Endothelial cell of umbilical vein (primary cell): Measurements from ENCODE around the gene NPPC. TPM values are rescaled to one million over a fixed set of nuclear protein-coding genes. Genes with fewer than 3 reads are reported as not detected.

Source experiments
- BruUV-seq: library from RNA; stranded (reverse); fragments of 400-500 nt; replicated peaks from 2 replicates; lab custom pipeline; 2021; lab: Mats Ljungman, UMichigan
- CTCF ChIA-PET: fragments of 300-600, 350-600 bp; sonication (Branson Sonifier 250); formaldehyde crosslinking; loops from one replicate; lab custom pipeline; 2021; ENCODE audit warnings: antibody characterized with exemption, inconsistent platforms; lab: Charles Lee
- POLR2A ChIA-PET: fragments of 300-600, 350-600 bp; sonication (Branson Sonifier 250); formaldehyde crosslinking; loops from one replicate; lab custom pipeline; 2021; ENCODE audit warnings: antibody characterized with exemption, inconsistent platforms; lab: Charles Lee
- DNase-seq: peaks from one replicate; pipeline ENCODE4 v3.0.0-alpha.2; 2011; ENCODE audit warnings: low read depth, low spot score
- FAIRE-seq: peaks from 2 replicates; lab custom pipeline; 2011; peaks lifted over from hg19 to GRCh38; lab: Jason Lieb, UNC
- H2AFZ ChIP-seq: 2 replicates; pipeline ENCODE4 v1.6.0; 2012; ENCODE audit warnings: low read depth, low read length, control low read depth, inconsistent platforms
- H3K27ac ChIP-seq: 2 replicates; pipeline ENCODE4 v1.5.1; 2011; ENCODE audit warnings: low read depth, mild to moderate bottlenecking, control low read depth, low read length, moderate library complexity; ENCODE audit not compliant: insufficient read depth
- H3K27me3 ChIP-seq, 2 experiments: 2 replicates each; pipeline versions ENCODE4 v1.6.0 to v1.6.1; 2011; ENCODE audit warnings: low read length in 2 of 2, mixed read lengths in 1 of 2; ENCODE audit not compliant: control insufficient read depth in 2 of 2, insufficient read depth in 2 of 2
- H3K36me3 ChIP-seq, 2 experiments: 2 replicates in 1 of 2; 3 replicates in 1 of 2; pipeline ENCODE4 v1.5.1; 2011; ENCODE audit warnings: low read length in 2 of 2, mild to moderate bottlenecking in 1 of 2, moderate library complexity in 1 of 2; ENCODE audit not compliant: control insufficient read depth in 2 of 2, insufficient read depth in 2 of 2; ENCODE audit errors: extremely low read depth in 1 of 2
- H3K4me1 ChIP-seq: 3 replicates; pipeline ENCODE4 v1.5.1; 2011; ENCODE audit warnings: mild to moderate bottlenecking, low read length; ENCODE audit not compliant: control insufficient read depth, insufficient read depth; ENCODE audit errors: extremely low read depth
- H3K4me2 ChIP-seq: 2 replicates; pipeline ENCODE4 v1.6.1; 2011; ENCODE audit warnings: low read length, control low read depth, mixed read lengths; ENCODE audit not compliant: insufficient read depth
- H3K4me3 ChIP-seq, 3 experiments: fragments of 200-600 bp in 1 of 3; sonication (generic), shearing (Covaris generic) in 1 of 3; replicated peaks in 1 of 3; 2 replicates each; pipeline ENCODE4 v1.5.1; 2011 to 2016; ENCODE audit warnings: control low read depth in 3 of 3, low read length in 3 of 3, mild to moderate bottlenecking in 2 of 3, inconsistent platforms in 1 of 3, low read depth in 1 of 3, moderate library complexity in 1 of 3; ENCODE audit not compliant: insufficient read depth in 1 of 3
- H3K79me2 ChIP-seq: 2 replicates; pipeline ENCODE4 v1.6.0; 2012; ENCODE audit warnings: low read length, inconsistent platforms; ENCODE audit not compliant: control insufficient read depth, insufficient read depth
- H3K9ac ChIP-seq: replicated peaks from 2 replicates; pipeline ENCODE3; 2011; ENCODE audit warnings: low read length, control low read depth; ENCODE audit not compliant: insufficient read depth; ENCODE audit errors: extremely low read depth
- H3K9me1 ChIP-seq: replicated peaks from 3 replicates; pipeline ENCODE4 v1.6.0; 2011; ENCODE audit warnings: mild to moderate bottlenecking, low read length; ENCODE audit not compliant: control insufficient read depth, insufficient read depth; ENCODE audit errors: extremely low read depth
- H3K9me3 ChIP-seq: replicated peaks from 2 replicates; pipeline ENCODE4 v1.5.1; 2012; ENCODE audit warnings: low read length, inconsistent platforms; ENCODE audit not compliant: control insufficient read depth, insufficient read depth
- H4K20me1 ChIP-seq: replicated peaks from 2 replicates; pipeline ENCODE3; 2011; ENCODE audit warnings: mild to moderate bottlenecking, low read length; ENCODE audit not compliant: control insufficient read depth, insufficient read depth; ENCODE audit errors: extremely low read depth
- CTCF ChIP-seq, 2 donors: IDR thresholded peaks; 1 replicate in 1 of 2; 2 replicates in 1 of 2; pipeline ENCODE4 v1.5.1; 2011; ENCODE audit warnings: low read length in 2 of 2, mild to moderate bottlenecking in 2 of 2, moderate library complexity in 2 of 2, control low read depth in 1 of 2, inconsistent platforms in 1 of 2, low read depth in 1 of 2; ENCODE audit not compliant: insufficient read depth in 1 of 2; ENCODE audit errors: extremely low read depth in 1 of 2
- EZH2 ChIP-seq: IDR thresholded peaks from 2 replicates; pipeline ENCODE4 v1.6.1; 2012; ENCODE audit warnings: borderline replicate concordance, low read depth, mild to moderate bottlenecking, moderate library complexity, low read length, inconsistent platforms; ENCODE audit not compliant: severe bottlenecking
- FOS ChIP-seq: IDR thresholded peaks from 2 replicates; pipeline ENCODE4 v1.6.1; 2011; ENCODE audit warnings: mild to moderate bottlenecking, low read length, moderate library complexity, borderline replicate concordance; ENCODE audit not compliant: insufficient read depth
- GATA2 ChIP-seq: IDR thresholded peaks from 2 replicates; pipeline ENCODE4 v1.7.0; 2011; ENCODE audit warnings: low read depth, mild to moderate bottlenecking, moderate library complexity, mixed read lengths, low read length; ENCODE audit not compliant: insufficient read length, insufficient read depth
- JUN ChIP-seq: IDR thresholded peaks from 2 replicates; pipeline ENCODE4 v1.6.1; 2011; ENCODE audit warnings: borderline replicate concordance, low read depth; ENCODE audit not compliant: insufficient read length, insufficient read depth
- MYC ChIP-seq: IDR thresholded peaks from one replicate; pipeline ENCODE4 v1.6.1; 2011; ENCODE audit warnings: mild to moderate bottlenecking, low read depth, low read length
- POLR2A ChIP-seq: IDR thresholded peaks from 2 replicates; pipeline ENCODE4 v1.6.1; 2012; ENCODE audit warnings: low read depth, mild to moderate bottlenecking, control low read depth, low read length
- POLR2AphosphoS5 ChIP-seq: IDR thresholded peaks from 2 replicates; pipeline ENCODE4 v1.6.1; 2012; ENCODE audit warnings: low read depth, mild to moderate bottlenecking, control low read depth, low read length, moderate library complexity; ENCODE audit not compliant: insufficient read depth
- dilution Hi-C: fragments of 300-500 bp; cut with MboI; formaldehyde crosslinking; loops from one replicate; pipeline ENCODE4 v1.15.0; 2019; ENCODE audit warnings: low sequenced_read_pairs; ENCODE audit not compliant: extremely low pct_ligation_motif_present
- intact Hi-C: fragments of 100-400 bp; cut with micrococcal nuclease; formaldehyde crosslinking; loops from one replicate; pipeline ENCODE4 v1.10.0; 2022
- polyA plus RNA-seq, 4 experiments: library from polyadenylated mRNA; depleted of rRNA in 3 of 4; stranded (reverse) in 3 of 4; unstranded in 1 of 4; fragments of >200 nt; gene quantifications; 2 replicates each; pipeline versions ENCODE4 v1.2.1 to v1.2.3, GENCODE V29; 2011 to 2012; ENCODE audit warnings: missing spikeins in 1 of 4
- total RNA-seq: library from RNA; stranded (reverse); gene quantifications from 2 replicates; pipeline ENCODE4 v1.2.3, GENCODE V29; 2021
- TF ChIP-seq, protein P1 (sequence below): IDR thresholded peaks from 2 replicates; pipeline ENCODE4 v1.6.1; 2011; ENCODE audit not compliant: insufficient read depth, insufficient read length

Gene NPPC
- total and polyA plus RNA-seq, 2 donors (not counting 3 experiments of a cell fraction or from before 2014, with no cell fraction given) = not detected

- Histone ChIP-seq H3K27me3 (peaks cover 44 to 57% of the 10 kb centered on the region in 2 experiments), H3K9me3 (no peaks in the 10 kb centered on the region), H3K9ac (no peak overlapping the region), H3K4me1 (peaks cover 15% of the 10 kb centered on the region), H3K79me2 (no peaks in the 10 kb centered on the region), H2AFZ (peak overlapping the region; percentile 49), H3K27ac (no peak overlapping the region), H3K4me3 (peak overlapping the region in 2 of 3 experiments; percentile 15 to 30), H3K9me1 (no peaks in the 10 kb centered on the region), H4K20me1 (no peaks in the 10 kb centered on the region), H3K4me2 (peak overlapping the region; percentile 52), H3K36me3 (no peaks in the 10 kb centered on the region)
- no peak for FAIRE-seq
- intact Hi-C loops = loop anchor here (1.0 kb wide), 1 partner anchor 34 kb away; the partner anchor contains the start of gene DIS3L2
- ChIA-PET CTCF (interaction anchor here (0.6 to 5.1 kb wide), 11 partner anchors 8 to 399 kb away, joined by 3 to 149 read pairs (median 19); no protein-coding TSS in a partner anchor), POLR2A (no interaction called here)
- TF ChIP-seq FOS (no peak), MYC (no peak), EZH2 (no peak)
- DNase-seq = no peak
- no TSS peak for BruUV-seq
- dilution Hi-C loops = no loop called here
Observed at GRCh38 chr2:231926761-231927565, 767 bp upstream of the NPPC start.

GRCh38 chr2:231925303-231926179 is 655 bp downstream of the NPPC start:
- ChIA-PET POLR2A (interaction anchor here (0.6 kb wide), 1 partner anchor 23 kb away, joined by 4 read pairs; no protein-coding TSS in a partner anchor), CTCF (interaction anchor here (0.6 to 5.1 kb wide), 42 partner anchors 9 to 516 kb away, joined by 3 to 149 read pairs (median 4); partner anchors contain the start of gene DIS3L2)
- no peaks in the 10 kb centered on the region for H3K9me1 ChIP-seq
- H3K27ac ChIP-seq = no peak overlapping the region
- peak overlapping the region; percentile 49 for H2AFZ ChIP-seq
- H3K4me2 ChIP-seq = peak overlapping the region; percentile 65
- peak overlapping the region in 2 of 3 experiments; percentile 30 to 45 for H3K4me3 ChIP-seq
- FAIRE-seq (peak; percentile 89), DNase-seq (peak; percentile 76)
- no peak for TF ChIP-seq EZH2
- TF ChIP-seq FOS = no peak
- TF ChIP-seq POLR2A = no peak
- TF ChIP-seq, protein P1, sequence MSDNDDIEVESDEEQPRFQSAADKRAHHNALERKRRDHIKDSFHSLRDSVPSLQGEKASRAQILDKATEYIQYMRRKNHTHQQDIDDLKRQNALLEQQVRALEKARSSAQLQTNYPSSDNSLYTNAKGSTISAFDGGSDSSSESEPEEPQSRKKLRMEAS = no peak
- no peak for TF ChIP-seq POLR2AphosphoS5
- peak; percentile 82 to 88 for TF ChIP-seq CTCF (IDR thresholded peaks at IDR 0.05; ENCODE audit: extremely low read depth in 1 of 2, insufficient read depth in 1 of 2, low read depth in 1 of 2, low read length in 2 of 2)
- TF ChIP-seq MYC = no peak
- no peak for TF ChIP-seq GATA2
- no peak for TF ChIP-seq JUN
- H3K9me3 ChIP-seq = no peaks in the 10 kb centered on the region
- H3K9ac ChIP-seq = no peak overlapping the region
- BruUV-seq = no TSS peak
- intact Hi-C loops (loop anchor here (1.0 to 2.0 kb wide), 8 partner anchors 19 to 515 kb away; partner anchors contain the start of gene DIS3L2), dilution Hi-C loops (no loop called here)
- H3K4me1 ChIP-seq = peaks cover 15% of the 10 kb centered on the region
- no peaks in the 10 kb centered on the region for H4K20me1 ChIP-seq
- H3K79me2 ChIP-seq = no peaks in the 10 kb centered on the region
- H3K36me3 ChIP-seq = no peaks in the 10 kb centered on the region
- peaks cover 43 to 51% of the 10 kb centered on the region in 2 experiments for H3K27me3 ChIP-seq
